EL (cell line): ENCODE measurements around the gene PCDH1.

Source experiments
- DNase-seq: peaks from one replicate; pipeline ENCODE4 v3.0.0-alpha.2; 2016

The PCDH1 gene

GRCh38 chr5:141872496-141873356 lies 5.5 kb downstream of the PCDH1 start:
- no peak for DNase-seq

- no peak for DNase-seq
Observed at GRCh38 chr5:141871870-141872269, 6.3 kb downstream of the PCDH1 start.

- no peak for DNase-seq
Observed at GRCh38 chr5:141870871-141871270, 7.3 kb downstream of the PCDH1 start.

- no peak for DNase-seq
Observed at GRCh38 chr5:141870228-141870627, 8.0 kb downstream of the PCDH1 start.

GRCh38 chr5:141869514-141869913 lies 8.7 kb downstream of the PCDH1 start:
- DNase-seq: no peak

- DNase-seq: no peak
Observed at GRCh38 chr5:141869040-141869439, 9.2 kb downstream of the PCDH1 start.

- no peak for DNase-seq
Observed at GRCh38 chr5:141868541-141868940, 9.7 kb downstream of the PCDH1 start.

GRCh38 chr5:141867651-141868050 lies 10.6 kb downstream of the PCDH1 start:
- DNase-seq: no peak

- DNase-seq: no peak
Observed at GRCh38 chr5:141867139-141867538, 11.1 kb downstream of the PCDH1 start.

- no peak for DNase-seq
Observed at GRCh38 chr5:141866096-141866495, 12.1 kb downstream of the PCDH1 start.

GRCh38 chr5:141865406-141865805 lies 12.8 kb downstream of the PCDH1 start:
- no peak for DNase-seq

- DNase-seq: no peak
Observed at GRCh38 chr5:141864371-141865370, 13.5 kb downstream of the PCDH1 start.

GRCh38 chr5:141863569-141864178 lies 14.5 kb downstream of the PCDH1 start:
- no peak for DNase-seq

GRCh38 chr5:141862936-141863543 lies 15.2 kb downstream of the PCDH1 start:
- no peak for DNase-seq

GRCh38 chr5:141861194-141861593 lies 17.0 kb downstream of the PCDH1 start:
- no peak for DNase-seq

- DNase-seq: no peak
Observed at GRCh38 chr5:141858079-141858765, 20.0 kb downstream of the PCDH1 start.

GRCh38 chr5:141857226-141857625 lies 21.0 kb downstream of the PCDH1 start:
- no peak for DNase-seq

- DNase-seq: no peak
Observed at GRCh38 chr5:141856037-141856790, 22.0 kb downstream of the PCDH1 start.

GRCh38 chr5:141855265-141856036 lies 22.8 kb downstream of the PCDH1 start:
- no peak for DNase-seq

- DNase-seq: no peak
Observed at GRCh38 chr5:141853895-141854626, 24.1 kb downstream of the PCDH1 start.
